CD14-positive monocyte (primary cell): Measurements from ENCODE around the gene STON1. TPM values are rescaled to one million over a fixed set of nuclear protein-coding genes. Genes with fewer than 3 reads are reported as not detected.

Experiments used
- DNase-seq, 3 donors: peaks; one replicate each; pipeline ENCODE4 v3.0.0-alpha.2; 2011 to 2022
- H2AFZ ChIP-seq: 2 replicates; pipeline ENCODE4 v1.6.0; 2012; ENCODE audit warnings: mild to moderate bottlenecking, low read depth, low read length, inconsistent platforms; ENCODE audit not compliant: insufficient read depth, poor library complexity, severe bottlenecking
- H3K27ac ChIP-seq, 2 donors: 1 replicate in 1 of 2; 2 replicates in 1 of 2; pipeline ENCODE4 v1.5.1; 2012 to 2013; ENCODE audit warnings: low read length in 2 of 2, control low read depth in 1 of 2, inconsistent platforms in 1 of 2, low read depth in 1 of 2, mild to moderate bottlenecking in 1 of 2
- H3K27me3 ChIP-seq, 2 donors: one replicate each; pipeline versions ENCODE4 v1.6.0 to v1.6.1; 2011 to 2013; ENCODE audit warnings: low read length in 2 of 2; ENCODE audit not compliant: control insufficient read depth in 2 of 2, insufficient read depth in 2 of 2
- H3K36me3 ChIP-seq, 2 donors: replicated peaks in 1 of 2; 1 replicate in 1 of 2; 2 replicates in 1 of 2; pipeline versions ENCODE4 v1.5.1 to v1.6.1; 2012 to 2013; ENCODE audit warnings: low read length in 2 of 2, control low read depth in 1 of 2, inconsistent platforms in 1 of 2, mild to moderate bottlenecking in 1 of 2; ENCODE audit not compliant: insufficient read depth in 2 of 2, control insufficient read depth in 1 of 2
- H3K4me1 ChIP-seq, 2 donors: 1 replicate in 1 of 2; 2 replicates in 1 of 2; pipeline versions ENCODE4 v1.5.1 to v1.6.1; 2012 to 2013; ENCODE audit warnings: low read length in 2 of 2, control low read depth in 1 of 2, inconsistent platforms in 1 of 2, mild to moderate bottlenecking in 1 of 2, moderate library complexity in 1 of 2; ENCODE audit not compliant: insufficient read depth in 2 of 2, control insufficient read depth in 1 of 2
- H3K4me2 ChIP-seq: replicated peaks from 2 replicates; pipeline ENCODE3; 2012; ENCODE audit warnings: low read length, moderate library complexity, mild to moderate bottlenecking; ENCODE audit not compliant: poor library complexity, severe bottlenecking; ENCODE audit errors: extremely low read depth
- H3K4me3 ChIP-seq, 3 experiments: fragments of 200-600 bp in 1 of 3; sonication (generic) in 1 of 3; replicated peaks in 1 of 3; 1 replicate in 2 of 3; 2 replicates in 1 of 3; pipeline ENCODE4 v1.5.1; 2011 to 2013; ENCODE audit warnings: low read length in 3 of 3, mild to moderate bottlenecking in 3 of 3, control low read depth in 2 of 3, low read depth in 2 of 3, inconsistent platforms in 1 of 3, moderate library complexity in 1 of 3
- H3K79me2 ChIP-seq: 2 replicates; pipeline ENCODE4 v1.6.0; 2012; ENCODE audit warnings: mild to moderate bottlenecking, control low read depth, inconsistent platforms, low read length, moderate library complexity; ENCODE audit not compliant: insufficient read depth
- H3K9ac ChIP-seq: 2 replicates; pipeline ENCODE4 v1.6.0; 2017; ENCODE audit warnings: low read length, mild to moderate bottlenecking; ENCODE audit not compliant: insufficient read depth, poor library complexity, severe bottlenecking
- H3K9me3 ChIP-seq, 2 donors: replicated peaks in 1 of 2; 1 replicate in 1 of 2; 2 replicates in 1 of 2; pipeline versions ENCODE4 v1.5.1 to v1.6.1; 2012 to 2013; ENCODE audit warnings: low read length in 2 of 2, control low read depth in 1 of 2; ENCODE audit not compliant: control insufficient read depth in 1 of 2, insufficient read depth in 1 of 2
- H4K20me1 ChIP-seq: 2 replicates; pipeline ENCODE4 v1.6.0; 2012; ENCODE audit warnings: mild to moderate bottlenecking, low read length, control low read depth, moderate library complexity; ENCODE audit not compliant: insufficient read depth
- H3K27ac Mint-ChIP-seq, 7 donors: one replicate each; pipeline ENCODE4 v1.8.0; 2020; ENCODE audit warnings: mild to moderate bottlenecking in 7 of 7, mixed read lengths in 7 of 7, moderate library complexity in 6 of 7, inconsistent platforms in 2 of 7
- H3K27me3 Mint-ChIP-seq, 3 donors: one replicate each; pipeline ENCODE4 v1.8.0; 2021 to 2022; ENCODE audit warnings: low read depth in 3 of 3, mild to moderate bottlenecking in 3 of 3, mixed read lengths in 3 of 3, moderate library complexity in 3 of 3, inconsistent platforms in 1 of 3
- H3K36me3 Mint-ChIP-seq, 2 donors: one replicate each; pipeline ENCODE4 v1.8.0; 2020; ENCODE audit warnings: mixed read lengths in 2 of 2, inconsistent platforms in 1 of 2, mild to moderate bottlenecking in 1 of 2
- H3K4me1 Mint-ChIP-seq: one replicate; pipeline ENCODE4 v1.8.0; 2020; ENCODE audit warnings: mild to moderate bottlenecking, mixed read lengths
- H3K4me3 Mint-ChIP-seq, 2 donors: one replicate each; pipeline ENCODE4 v1.8.0; 2020; ENCODE audit warnings: mild to moderate bottlenecking in 2 of 2, mixed read lengths in 2 of 2, moderate library complexity in 1 of 2
- H3K9me3 Mint-ChIP-seq, 7 donors: one replicate each; pipeline ENCODE4 v1.8.0; 2020 to 2022; ENCODE audit warnings: mixed read lengths in 7 of 7, mild to moderate bottlenecking in 6 of 7, moderate library complexity in 6 of 7, inconsistent platforms in 2 of 7
- CTCF ChIP-seq: fragments of 200-600 bp; IDR thresholded peaks from one replicate; pipeline ENCODE4 v1.8.0; 2022; ENCODE audit warnings: antibody characterized with exemption, mild to moderate bottlenecking
- WGBS: methylation state at CpG from one replicate; pipeline ENCODE4 v1.1.5; 2013; ENCODE audit warnings: missing lambda C conversion rate; ENCODE audit not compliant: insufficient coverage; 5-methylcytosine and 5-hydroxymethylcytosine counted together
- intact Hi-C, 2 donors: fragments of 100-400 bp; cut with micrococcal nuclease; formaldehyde crosslinking; loops; one replicate each; pipeline versions ENCODE4 v1.15.0 to v1.15.1; 2023
- polyA plus RNA-seq, 3 donors: library from polyadenylated mRNA; depleted of rRNA in 1 of 3; unstranded in 2 of 3; stranded (reverse) in 1 of 3; fragments of 300-500 nt in 2 of 3; fragments of >200 nt in 1 of 3; fragmentation: Illumina TruSeq in 2 of 3; gene quantifications; 1 replicate in 2 of 3; 2 replicates in 1 of 3; pipeline ENCODE4 v1.2.3, GENCODE V29; 2012 to 2021

The STON1 gene
- polyA plus RNA-seq, 3 donors: 0.12 to 0.33 TPM; not detected in 1

- H3K36me3 Mint-ChIP-seq: peaks cover 75 to 92% of the 10 kb centered on the region in 2 donors
- H3K36me3 ChIP-seq: peaks cover 86 to 95% of the 10 kb centered on the region in 2 donors
Measured at GRCh38 chr2:48482769-48483168, 47.2 kb upstream of the STON1 start.

DNA sequence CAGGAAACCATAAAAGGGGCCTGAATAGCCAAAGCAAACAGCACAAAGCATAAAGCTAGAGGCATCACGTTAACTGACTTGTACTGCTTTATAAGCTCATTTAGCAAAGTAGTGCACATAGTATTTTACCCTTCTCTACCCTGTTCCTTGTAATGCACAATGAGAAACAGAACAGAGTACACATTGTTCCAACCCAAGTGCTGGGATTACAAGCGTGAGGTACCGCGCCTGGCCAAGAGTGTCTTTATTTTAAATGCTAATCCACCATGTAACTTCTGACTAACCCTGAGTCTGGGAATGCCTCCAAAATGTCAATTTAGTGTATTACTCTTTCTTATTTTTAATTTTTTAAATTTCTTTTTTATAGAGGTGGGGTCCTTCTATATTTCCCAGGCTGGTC lies 46.4 kb upstream of the STON1 start:
- H3K9me3 Mint-ChIP-seq: peaks cover 0 to 2% (median 0%) of the 10 kb centered on the region in 7 donors
- no peaks in the 10 kb centered on the region for H3K4me1 ChIP-seq
- no peak overlapping the region for H2AFZ ChIP-seq
- TF ChIP-seq CTCF: no peak
- no peak for DNase-seq
- peaks cover 86 to 95% of the 10 kb centered on the region in 2 donors for H3K36me3 ChIP-seq
- no CpG with 5 or more reads among the region's 4 CpGs for WGBS
- no peak overlapping the region for H3K4me2 ChIP-seq
- no peak overlapping the region for H3K27ac Mint-ChIP-seq
- H3K4me3 ChIP-seq: no peak overlapping the region
- H3K4me1 Mint-ChIP-seq: no peaks in the 10 kb centered on the region
- no peaks in the 10 kb centered on the region for H3K27me3 Mint-ChIP-seq
- peaks cover 75 to 91% of the 10 kb centered on the region in 2 donors for H3K36me3 Mint-ChIP-seq
- H3K4me3 Mint-ChIP-seq: no peak overlapping the region
- no peaks in the 10 kb centered on the region for H3K79me2 ChIP-seq
- H3K9me3 ChIP-seq: no peaks in the 10 kb centered on the region
- no peaks in the 10 kb centered on the region for H3K27me3 ChIP-seq
- no peak overlapping the region for H3K27ac ChIP-seq
- intact Hi-C loops: no loop called here
- H3K9ac ChIP-seq: no peak overlapping the region
- H4K20me1 ChIP-seq: no peaks in the 10 kb centered on the region

More at GRCh38 chr2:48482769-48483168, 47.2 kb upstream of the STON1 start:
- no peaks in the 10 kb centered on the region for H3K27me3 ChIP-seq
- Mint-ChIP-seq H3K9me3 (peaks cover 0 to 2% (median 0%) of the 10 kb centered on the region in 7 donors), H3K27ac (no peak overlapping the region), H3K27me3 (no peaks in the 10 kb centered on the region), H3K4me1 (no peaks in the 10 kb centered on the region), H3K4me3 (no peak overlapping the region)
- no peaks in the 10 kb centered on the region for H3K4me1 ChIP-seq
- H3K79me2 ChIP-seq: no peaks in the 10 kb centered on the region
- H3K4me3 ChIP-seq: no peak overlapping the region
- TF ChIP-seq CTCF: no peak
- H2AFZ ChIP-seq: no peak overlapping the region
- no peak overlapping the region for H3K27ac ChIP-seq
- intact Hi-C loops: no loop called here
- H4K20me1 ChIP-seq: no peaks in the 10 kb centered on the region
- no peak overlapping the region for H3K4me2 ChIP-seq
- no peaks in the 10 kb centered on the region for H3K9me3 ChIP-seq
- no peak for DNase-seq
- 100% methylated on average over 1 of the region's 5 CpGs for WGBS
- H3K9ac ChIP-seq: no peak overlapping the region
